Neuron (in vitro differentiated cells): ENCODE measurements around the gene MALAT1.
"Not testable (repeated sequence)": the region's sequence is repeated elsewhere in the genome, so short reads cannot be mapped to it uniquely, and the experiment has no call there.

ENCODE experiments used
- H2AFZ ChIP-seq: one replicate; pipeline ENCODE4 v1.6.1; 2013; ENCODE audit warnings: low read depth, mild to moderate bottlenecking, inconsistent platforms, low read length, moderate library complexity
- H3K27me3 ChIP-seq: one replicate; pipeline ENCODE4 v1.6.1; 2013; ENCODE audit warnings: low read length; ENCODE audit not compliant: insufficient read depth
- H3K36me3 ChIP-seq: one replicate; pipeline ENCODE4 v1.6.1; 2013; ENCODE audit warnings: low read length; ENCODE audit not compliant: insufficient read depth
- H3K4me1 ChIP-seq: one replicate; pipeline ENCODE4 v1.6.1; 2013; ENCODE audit warnings: low read length; ENCODE audit not compliant: insufficient read depth
- H3K4me3 ChIP-seq: 2 replicates; pipeline ENCODE4 v1.5.1; 2013; ENCODE audit warnings: mild to moderate bottlenecking, low read length, moderate library complexity
- H3K9me3 ChIP-seq: one replicate; pipeline ENCODE4 v1.6.1; 2013; ENCODE audit warnings: low read length

Gene MALAT1

DNA sequence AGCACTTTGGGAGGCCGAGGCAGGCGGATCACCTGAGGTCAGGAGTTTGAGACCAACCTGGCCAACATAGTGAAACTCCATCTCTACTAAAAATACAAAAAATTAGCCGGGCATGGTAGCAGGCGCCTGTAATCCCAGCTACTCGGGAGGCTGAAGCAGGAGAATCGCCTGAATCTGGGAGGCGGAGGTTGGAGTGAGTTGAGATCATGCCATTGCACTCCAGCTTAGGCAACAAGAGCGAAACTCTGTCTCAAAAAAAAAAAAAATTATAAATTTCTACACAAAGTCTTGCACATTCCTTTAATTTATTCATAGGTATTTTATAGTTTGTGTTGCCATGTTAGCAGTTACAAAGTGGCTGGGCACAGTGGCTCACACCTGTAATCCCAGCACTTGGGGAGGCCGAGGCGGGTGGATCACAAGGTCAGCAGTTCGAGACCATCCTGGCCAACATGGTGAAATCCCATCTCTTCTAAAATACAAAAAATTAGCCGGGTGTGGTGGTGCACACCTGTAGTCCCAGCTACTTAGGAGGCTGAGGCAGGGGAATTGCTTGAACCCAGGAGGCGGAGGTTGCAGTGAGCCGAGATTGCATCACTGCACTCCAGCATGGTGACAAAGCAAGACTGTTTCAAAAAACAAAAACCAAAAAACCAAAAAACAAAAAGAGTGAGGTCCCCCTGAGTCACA is 26.1 kb upstream of the MALAT1 start:
- H3K4me3 ChIP-seq, H3K9me3 ChIP-seq, H3K36me3 ChIP-seq, H2AFZ ChIP-seq, H3K27me3 ChIP-seq: not testable (repeated sequence)
- peaks cover 18% of the 10 kb centered on the region for H3K4me1 ChIP-seq

DNA sequence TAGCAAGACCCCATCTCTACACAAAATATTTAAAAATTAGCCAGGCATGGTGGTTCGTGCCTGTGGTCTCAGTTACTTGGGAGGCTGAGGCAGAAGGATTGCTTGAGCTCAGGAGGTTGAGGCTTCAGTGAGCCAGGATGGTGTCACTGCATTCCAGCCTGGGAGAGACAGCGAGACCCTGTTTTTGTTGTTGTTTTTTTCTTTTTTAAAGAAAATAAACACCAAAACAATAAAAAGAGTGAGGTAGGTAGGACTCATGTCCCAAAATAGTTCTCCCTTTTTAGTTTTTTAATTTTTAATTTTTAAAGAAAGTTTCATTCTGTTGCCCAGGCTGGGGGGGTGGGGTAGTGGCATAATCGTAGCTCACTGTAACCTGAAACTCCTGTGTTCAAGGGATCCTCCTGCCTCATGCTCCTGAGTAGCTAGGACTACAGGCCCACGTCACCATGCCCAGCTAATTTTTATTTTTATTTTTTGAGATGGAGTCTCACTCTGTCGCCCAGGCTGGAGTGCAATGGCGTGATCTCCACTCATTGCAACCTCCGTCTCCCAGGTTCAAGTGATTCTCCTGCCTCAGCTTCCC is 25.5 kb upstream of the MALAT1 start:
- H3K4me3 ChIP-seq, result no peak overlapping the region
- H3K9me3 ChIP-seq, result no peaks in the 10 kb centered on the region

DNA sequence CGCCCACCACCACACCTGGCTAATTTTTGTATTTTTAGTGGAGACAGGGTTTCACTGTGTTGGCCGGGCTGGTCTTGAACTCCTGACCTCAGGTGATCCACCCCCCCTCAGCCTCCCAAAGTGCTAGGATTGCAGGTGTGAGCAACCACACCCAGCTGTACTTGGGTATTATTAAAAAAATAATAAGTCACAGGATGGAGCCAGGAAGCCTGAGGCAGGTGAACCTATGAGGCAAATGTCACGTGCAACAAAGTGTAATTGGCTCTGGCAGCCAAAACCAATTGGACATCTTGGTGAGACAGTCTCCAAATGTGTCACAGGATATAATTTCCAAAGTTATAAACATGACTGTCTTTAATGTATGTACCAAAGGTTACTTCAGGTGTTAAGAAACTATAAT is 24.0 kb upstream of the MALAT1 start:
- Histone ChIP-seq H3K27me3 (no peaks in the 10 kb centered on the region), H3K36me3 (no peaks in the 10 kb centered on the region), H3K4me3 (no peak overlapping the region), H3K4me1 (peaks cover 37% of the 10 kb centered on the region), H2AFZ (no peak overlapping the region), H3K9me3 (no peaks in the 10 kb centered on the region)

More for the DNA sequence above, 25.5 kb upstream of the MALAT1 start:
- peaks cover 22% of the 10 kb centered on the region for H3K4me1 ChIP-seq
- no peaks in the 10 kb centered on the region for H3K27me3 ChIP-seq
- H3K36me3 ChIP-seq, result no peaks in the 10 kb centered on the region
- no peak overlapping the region for H2AFZ ChIP-seq

DNA sequence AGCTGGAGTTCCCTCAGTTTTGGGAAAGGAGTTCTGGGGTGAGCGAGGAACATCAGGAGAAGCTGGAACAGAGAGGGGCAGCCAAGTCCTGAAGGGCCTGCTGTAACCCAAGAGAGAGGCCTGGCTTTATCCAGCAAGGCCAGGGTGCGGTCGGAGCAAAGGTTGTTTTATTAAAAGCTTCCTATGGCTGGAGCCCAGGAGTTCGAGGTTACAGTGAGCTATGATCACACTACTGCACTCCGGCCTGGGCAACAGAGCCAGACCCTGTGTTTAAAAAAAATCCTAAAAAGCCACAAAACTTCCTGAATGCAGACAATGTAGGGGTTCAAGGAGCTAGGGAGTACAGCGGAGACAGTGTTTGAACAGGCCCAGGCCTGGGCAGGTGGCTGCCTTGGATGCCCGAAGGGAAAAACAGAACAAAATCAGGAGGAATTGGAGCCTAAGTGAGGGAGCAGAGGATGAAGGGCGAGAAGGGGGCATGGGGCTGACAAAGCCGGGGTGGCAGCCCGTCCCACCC is 22.2 kb upstream of the MALAT1 start:
- H3K4me1 ChIP-seq, result peaks cover 40% of the 10 kb centered on the region
- no peaks in the 10 kb centered on the region for H3K9me3 ChIP-seq
- no peaks in the 10 kb centered on the region for H3K27me3 ChIP-seq
- H3K4me3 ChIP-seq, result peak overlapping the region; percentile 85
- no peaks in the 10 kb centered on the region for H3K36me3 ChIP-seq
- H2AFZ ChIP-seq, result no peak overlapping the region

DNA sequence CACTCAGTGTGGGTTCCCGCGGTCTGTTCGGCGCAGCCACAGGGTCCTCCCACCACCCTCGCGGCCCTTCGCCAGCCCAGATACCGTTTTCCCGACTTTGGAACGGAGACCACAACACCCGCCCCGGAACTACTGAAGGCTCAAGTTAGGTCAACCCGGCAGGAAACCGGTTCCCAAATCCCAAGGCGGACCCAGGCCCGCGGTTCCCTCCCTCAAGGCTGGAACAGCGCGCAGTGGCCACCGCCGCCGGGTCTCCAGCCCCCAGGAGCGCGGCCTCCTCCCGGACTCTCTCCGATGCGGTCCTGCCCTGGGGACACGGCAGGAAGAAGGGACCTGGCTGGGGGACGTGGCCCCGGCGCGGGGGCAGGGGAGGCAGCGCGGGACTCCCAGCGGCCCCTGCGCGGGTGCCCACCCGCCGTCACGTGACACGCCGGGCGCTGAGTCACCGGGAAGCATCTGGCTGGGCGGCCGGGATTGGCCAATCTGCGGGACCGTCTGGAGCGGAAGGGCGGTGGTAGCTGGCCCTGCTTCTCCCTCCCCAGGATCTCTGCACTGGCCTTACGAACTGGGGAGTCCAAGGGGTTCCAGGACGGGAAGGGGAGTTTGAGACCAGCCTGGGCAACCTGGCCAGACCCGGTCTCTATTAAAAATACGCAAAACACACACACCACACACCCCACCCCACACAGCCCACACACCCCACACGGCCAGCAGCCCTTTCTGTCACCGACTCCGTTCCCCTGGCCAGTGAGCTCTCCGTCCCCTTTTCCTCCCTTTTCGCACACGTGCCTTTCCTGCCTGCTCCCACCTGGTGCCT is 21.5 kb upstream of the MALAT1 start:
- Histone ChIP-seq H3K27me3 (no peaks in the 10 kb centered on the region), H3K4me1 (peaks cover 38% of the 10 kb centered on the region), H2AFZ (no peak overlapping the region), H3K4me3 (peak overlapping the region; percentile 85), H3K36me3 (no peaks in the 10 kb centered on the region), H3K9me3 (no peaks in the 10 kb centered on the region)

DNA sequence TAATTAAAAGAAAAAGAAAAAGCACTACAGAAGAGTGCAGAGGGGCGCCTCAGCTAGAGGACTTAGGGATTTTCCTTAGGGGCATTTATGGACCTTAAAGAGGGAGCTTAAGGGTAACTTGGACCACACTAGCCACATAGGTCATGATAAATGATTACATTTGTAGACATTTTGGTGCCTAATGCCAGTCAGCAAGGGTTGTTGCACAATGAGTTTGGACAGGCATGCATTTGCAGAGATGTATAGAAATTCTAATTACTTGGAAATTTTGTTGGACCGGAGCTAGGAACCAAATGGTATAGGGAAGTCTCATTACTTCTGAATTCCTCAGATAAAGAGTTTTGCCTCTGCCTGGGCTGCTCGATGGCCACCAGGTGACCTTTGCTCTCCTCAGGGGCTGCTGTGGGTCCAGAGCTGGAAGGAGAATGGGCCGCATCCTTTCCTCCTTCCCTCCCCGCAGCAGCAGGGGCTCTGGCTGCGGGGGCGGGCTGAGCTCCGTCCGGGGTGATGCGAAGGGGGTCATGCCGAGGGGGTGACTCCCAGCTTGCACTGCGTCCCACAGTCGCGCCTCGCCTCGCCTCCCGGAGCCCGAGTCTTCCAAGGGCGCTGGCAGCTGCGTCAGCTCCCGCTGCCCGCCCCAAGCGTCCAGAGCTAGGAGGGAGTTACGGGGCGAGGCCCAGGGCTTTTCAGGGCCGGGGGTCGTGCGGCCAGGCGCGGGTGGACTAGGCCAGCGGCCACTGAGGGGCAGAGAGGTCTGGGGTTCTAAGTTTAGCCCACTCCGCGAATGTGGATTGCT is 20.3 kb upstream of the MALAT1 start:
- H3K4me1 ChIP-seq, result peaks cover 39% of the 10 kb centered on the region
- no peaks in the 10 kb centered on the region for H3K36me3 ChIP-seq
- peak overlapping the region; percentile 20 for H2AFZ ChIP-seq
- H3K4me3 ChIP-seq, result peak overlapping the region; percentile 32
- no peaks in the 10 kb centered on the region for H3K27me3 ChIP-seq
- H3K9me3 ChIP-seq, result no peaks in the 10 kb centered on the region

DNA sequence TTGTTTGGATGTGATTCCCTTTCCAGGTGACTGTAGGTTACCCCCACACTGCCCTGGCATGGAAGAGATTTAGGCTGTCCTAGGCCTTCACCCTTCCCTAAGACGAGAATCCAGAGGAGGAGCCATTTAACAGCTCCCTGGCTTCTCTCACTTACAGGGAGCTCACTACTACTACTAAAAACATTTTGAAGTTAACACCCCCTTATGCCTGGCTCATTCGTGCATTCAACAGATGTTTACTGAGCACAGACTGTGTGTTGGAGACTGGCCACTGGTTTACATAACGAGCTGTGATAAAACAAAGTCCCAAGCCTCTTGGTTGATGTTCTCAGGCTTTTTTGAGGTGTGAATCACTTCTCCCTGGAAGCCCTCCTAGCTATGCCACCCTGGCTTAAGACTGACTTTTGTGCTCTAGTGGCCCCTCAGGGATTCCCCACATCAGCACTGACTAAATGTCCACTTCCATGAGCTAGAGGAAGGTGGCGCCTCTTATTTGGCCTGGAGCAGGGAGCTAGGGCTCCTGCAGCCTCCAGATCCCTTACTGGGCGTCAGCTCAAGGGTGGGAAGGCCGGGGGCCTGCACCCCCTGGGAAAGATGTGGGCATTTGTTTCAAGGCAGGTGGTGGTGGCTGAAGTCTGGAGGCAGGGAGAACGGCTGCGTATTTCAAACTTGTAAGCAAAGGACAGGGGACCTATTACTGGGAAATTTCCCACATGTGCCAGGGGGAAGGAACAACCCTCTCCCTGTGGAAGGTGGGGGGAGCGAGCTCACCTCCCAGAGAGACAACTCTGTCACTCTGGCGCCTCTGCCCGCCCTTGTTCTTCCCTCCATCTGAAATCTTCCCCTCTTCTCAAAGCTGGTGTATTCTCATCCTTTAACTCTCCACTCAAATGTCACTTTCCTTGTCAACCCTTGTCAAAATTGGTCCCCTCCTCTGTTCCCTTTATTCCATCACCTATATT is 19.4 kb upstream of the MALAT1 start:
- H3K4me3 ChIP-seq, result peak overlapping the region; percentile 32
- peaks cover 39% of the 10 kb centered on the region for H3K4me1 ChIP-seq

DNA sequence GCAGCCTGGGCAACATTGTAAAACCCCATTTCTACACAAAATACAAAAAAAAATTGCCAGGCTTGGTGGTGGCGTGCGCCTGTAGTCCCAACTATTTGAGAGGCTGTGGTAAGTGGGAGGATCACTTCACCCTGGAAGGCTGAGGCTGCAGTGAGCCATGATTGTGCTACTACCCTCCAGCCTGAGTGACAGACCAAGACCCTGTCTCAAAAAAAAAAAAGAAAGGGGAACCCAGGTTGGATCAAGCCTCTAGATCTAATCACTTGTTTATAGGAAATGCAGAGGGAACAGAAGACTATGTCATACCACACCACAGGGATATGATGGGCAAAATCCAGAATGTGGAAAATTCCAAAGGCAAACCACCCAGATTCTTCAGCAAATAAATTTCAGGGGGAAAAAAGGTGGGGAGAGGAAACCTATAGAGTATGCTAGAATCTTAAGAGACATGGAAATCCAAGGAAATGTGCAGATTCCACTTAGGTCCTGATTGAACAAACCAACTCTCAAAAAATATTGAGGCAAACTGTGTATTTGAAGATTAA is 16.5 kb upstream of the MALAT1 start:
- H2AFZ ChIP-seq, result no peak overlapping the region
- no peak overlapping the region for H3K4me3 ChIP-seq
- no peaks in the 10 kb centered on the region for H3K27me3 ChIP-seq
- H3K4me1 ChIP-seq, result peaks cover 51% of the 10 kb centered on the region
- H3K36me3 ChIP-seq, result no peaks in the 10 kb centered on the region
- no peaks in the 10 kb centered on the region for H3K9me3 ChIP-seq

More for the DNA sequence above, 19.4 kb upstream of the MALAT1 start:
- Histone ChIP-seq H2AFZ (peak overlapping the region; percentile 20), H3K36me3 (no peaks in the 10 kb centered on the region), H3K27me3 (no peaks in the 10 kb centered on the region), H3K9me3 (no peaks in the 10 kb centered on the region)

DNA sequence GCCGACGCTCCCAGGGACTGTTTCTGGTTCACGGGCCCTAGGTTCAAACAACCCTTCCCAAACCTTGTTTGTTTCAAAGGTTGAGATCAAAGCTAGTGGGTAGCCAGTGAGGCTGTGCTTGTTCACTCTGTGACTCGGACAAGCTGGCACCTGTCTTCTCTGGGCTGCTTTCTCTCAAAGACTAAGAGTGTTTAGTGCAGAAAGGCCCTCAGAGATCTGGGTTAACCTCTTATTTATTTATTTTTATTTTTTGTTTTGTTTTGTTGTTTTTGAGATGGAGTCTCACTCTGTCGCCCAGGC is 13.0 kb upstream of the MALAT1 start:
- no peak overlapping the region for H3K4me3 ChIP-seq
- H3K4me1 ChIP-seq, result peaks cover 59% of the 10 kb centered on the region

DNA sequence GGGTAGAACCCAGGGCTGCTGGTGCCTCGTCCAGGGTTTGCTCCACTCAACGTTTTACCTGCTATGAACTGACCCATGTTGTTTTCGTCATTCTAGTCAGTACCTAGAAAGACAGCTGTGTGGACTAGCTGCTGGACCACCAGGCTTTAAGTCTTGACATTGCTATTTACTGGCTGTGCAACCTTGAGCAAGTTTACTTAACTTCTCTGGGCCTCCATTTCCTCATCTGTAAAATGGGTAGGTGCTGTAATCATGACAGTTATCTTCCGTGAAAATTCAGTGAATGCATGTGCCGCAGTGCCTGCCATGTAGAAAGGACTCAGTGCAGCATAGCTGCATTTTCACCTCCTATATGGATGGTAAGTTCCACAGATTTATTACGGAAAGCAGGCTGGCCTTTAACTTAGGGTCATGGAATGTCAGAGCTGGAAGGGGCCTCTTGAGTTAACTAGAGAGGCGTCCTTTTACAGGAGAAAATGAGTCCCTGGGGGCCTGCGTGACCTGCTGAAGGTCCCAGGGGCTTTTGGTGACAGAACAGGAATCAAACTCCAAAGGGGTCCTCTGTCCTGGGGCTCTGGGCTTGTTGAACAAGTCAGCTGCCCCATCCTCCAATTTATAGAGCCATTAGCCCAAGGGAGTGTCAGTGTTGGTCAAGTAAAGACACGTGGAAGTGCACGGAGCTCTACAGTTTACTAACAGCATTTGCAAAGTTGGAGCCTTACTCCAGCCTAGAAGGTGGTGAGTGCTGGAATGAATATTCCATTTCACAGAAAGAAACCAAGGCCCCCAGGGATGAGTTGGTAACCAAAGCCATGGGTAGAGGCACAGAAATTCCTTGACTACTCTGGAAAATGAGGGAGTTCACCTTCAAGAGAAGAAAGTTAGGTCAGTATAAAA is 12.0 kb upstream of the MALAT1 start:
- peak overlapping the region; percentile 27 for H3K4me3 ChIP-seq
- H3K9me3 ChIP-seq, result no peaks in the 10 kb centered on the region
- no peaks in the 10 kb centered on the region for H3K27me3 ChIP-seq
- no peak overlapping the region for H2AFZ ChIP-seq
- no peaks in the 10 kb centered on the region for H3K36me3 ChIP-seq
- peaks cover 63% of the 10 kb centered on the region for H3K4me1 ChIP-seq

More for the DNA sequence above, 13.0 kb upstream of the MALAT1 start:
- H2AFZ ChIP-seq, result peak overlapping the region; percentile 17
- H3K27me3 ChIP-seq, result no peaks in the 10 kb centered on the region
- H3K9me3 ChIP-seq, result no peaks in the 10 kb centered on the region
- H3K36me3 ChIP-seq, result no peaks in the 10 kb centered on the region
